Sigmoid colon (tissue), 3 donors: Measurements from ENCODE around the gene UGT2B17.

Source experiments
- CTCF ChIP-seq, 4 experiments: fragments of 450-650 bp in 3 of 4; fragments of 200-600 bp in 1 of 4; IDR thresholded peaks; one replicate each; pipeline ENCODE4 v1.5.1; 2016 to 2019; ENCODE audit warnings: antibody characterized with exemption in 4 of 4, mild to moderate bottlenecking in 3 of 4, moderate library complexity in 2 of 4
- POLR2A ChIP-seq, 2 donors: fragments of 450-650 bp; IDR thresholded peaks; one replicate each; pipeline ENCODE4 v1.6.1; 2016; ENCODE audit warnings: antibody characterized with exemption in 2 of 2, mild to moderate bottlenecking in 2 of 2, moderate library complexity in 2 of 2

GRCh38 chr4:68597482-68597881 lies 21.4 kb upstream of the UGT2B17 start:
- TF ChIP-seq CTCF (IDR thresholded peaks at IDR 0.05) (no peak), POLR2A (IDR thresholded peaks at IDR 0.05) (no peak)
